T-helper 2 cell treated with Interferon-gamma antibody and Interleukin-4, amounts not matched to agents 5 μg/mL and 100 μg/mL, for 36 hours (primary cell): Measurements from ENCODE around the gene C1GALT1.
"Not testable (repeated sequence)": the region's sequence is repeated elsewhere in the genome, so short reads cannot be mapped to it uniquely, and the experiment has no call there.

Source experiments
- DNase-seq: peaks from one replicate; pipeline ENCODE4 v3.0.0; 2021; ENCODE audit warnings: low spot score
- H3K27ac Mint-ChIP-seq: one replicate; pipeline ENCODE4 v1.8.0; 2021; ENCODE audit warnings: mild to moderate bottlenecking, mixed read lengths
- H3K27me3 Mint-ChIP-seq: one replicate; pipeline ENCODE4 v1.8.0; 2021; ENCODE audit warnings: low read depth, mixed read lengths
- H3K36me3 Mint-ChIP-seq: one replicate; pipeline ENCODE4 v1.8.0; 2021; ENCODE audit warnings: low read depth, mixed read lengths
- H3K4me1 Mint-ChIP-seq: one replicate; pipeline ENCODE4 v1.8.0; 2021; ENCODE audit warnings: low read depth, mixed read lengths
- H3K4me3 Mint-ChIP-seq: one replicate; pipeline ENCODE4 v1.8.0; 2022; ENCODE audit warnings: mild to moderate bottlenecking, moderate library complexity, mixed read lengths
- H3K9me3 Mint-ChIP-seq: one replicate; pipeline ENCODE4 v1.8.0; 2021; ENCODE audit warnings: mixed read lengths

Gene C1GALT1

GRCh38 chr7:7221599-7222038 is 39.3 kb downstream of the C1GALT1 start:
- Mint-ChIP-seq H3K27me3 (no peaks in the 10 kb centered on the region), H3K4me3 (no peak overlapping the region), H3K9me3 (peaks cover 9% of the 10 kb centered on the region), H3K4me1 (peaks cover 18% of the 10 kb centered on the region), H3K36me3 (peaks cover 61% of the 10 kb centered on the region), H3K27ac (no peak overlapping the region)
- DNase-seq: no peak

- H3K4me3 Mint-ChIP-seq: no peak overlapping the region
- H3K4me1 Mint-ChIP-seq: peaks cover 14% of the 10 kb centered on the region
- no peak for DNase-seq
- H3K9me3 Mint-ChIP-seq: peaks cover 9% of the 10 kb centered on the region
- H3K27ac Mint-ChIP-seq: no peak overlapping the region
- H3K27me3 Mint-ChIP-seq: no peaks in the 10 kb centered on the region
- peaks cover 47% of the 10 kb centered on the region for H3K36me3 Mint-ChIP-seq
Observed at GRCh38 chr7:7223250-7223649, 40.9 kb downstream of the C1GALT1 start.

GRCh38 chr7:7226407-7226806 is 44.1 kb downstream of the C1GALT1 start:
- Mint-ChIP-seq H3K9me3 (peaks cover 22% of the 10 kb centered on the region), H3K27ac (no peak overlapping the region), H3K36me3 (peaks cover 58% of the 10 kb centered on the region), H3K4me1 (peaks cover 8% of the 10 kb centered on the region), H3K4me3 (no peak overlapping the region), H3K27me3 (no peaks in the 10 kb centered on the region)
- DNase-seq: no peak

GRCh38 chr7:7228472-7228871 is 46.1 kb downstream of the C1GALT1 start:
- Mint-ChIP-seq H3K4me1 (peaks cover 10% of the 10 kb centered on the region), H3K4me3 (no peak overlapping the region), H3K36me3 (peaks cover 62% of the 10 kb centered on the region), H3K27ac (no peak overlapping the region), H3K27me3 (no peaks in the 10 kb centered on the region), H3K9me3 (peaks cover 32% of the 10 kb centered on the region)
- DNase-seq: no peak

- H3K4me3 Mint-ChIP-seq: no peak overlapping the region
- H3K9me3 Mint-ChIP-seq: peaks cover 32% of the 10 kb centered on the region
- no peak overlapping the region for H3K27ac Mint-ChIP-seq
- no peaks in the 10 kb centered on the region for H3K27me3 Mint-ChIP-seq
- DNase-seq: no peak
- H3K36me3 Mint-ChIP-seq: peaks cover 57% of the 10 kb centered on the region
- H3K4me1 Mint-ChIP-seq: peaks cover 10% of the 10 kb centered on the region
Observed at GRCh38 chr7:7228967-7229366, 46.6 kb downstream of the C1GALT1 start.

- H3K27me3 Mint-ChIP-seq: no peaks in the 10 kb centered on the region
- DNase-seq: no peak
- peaks cover 54% of the 10 kb centered on the region for H3K36me3 Mint-ChIP-seq
- H3K9me3 Mint-ChIP-seq: peaks cover 23% of the 10 kb centered on the region
- no peak overlapping the region for H3K27ac Mint-ChIP-seq
- H3K4me3 Mint-ChIP-seq: no peak overlapping the region
- peaks cover 11% of the 10 kb centered on the region for H3K4me1 Mint-ChIP-seq
Observed at GRCh38 chr7:7231000-7231399, 48.7 kb downstream of the C1GALT1 start.

GRCh38 chr7:7231865-7232264 is 49.5 kb downstream of the C1GALT1 start:
- Mint-ChIP-seq H3K27me3 (no peaks in the 10 kb centered on the region), H3K36me3 (peaks cover 52% of the 10 kb centered on the region), H3K9me3 (peaks cover 23% of the 10 kb centered on the region), H3K4me1 (peaks cover 12% of the 10 kb centered on the region), H3K4me3 (no peak overlapping the region), H3K27ac (peak overlapping the region; percentile 50)
- DNase-seq: no peak

GRCh38 chr7:7235347-7235746 is 53.0 kb downstream of the C1GALT1 start:
- no peak overlapping the region for H3K27ac Mint-ChIP-seq
- DNase-seq: no peak
- peaks cover 70% of the 10 kb centered on the region for H3K36me3 Mint-ChIP-seq
- no peaks in the 10 kb centered on the region for H3K27me3 Mint-ChIP-seq
- peaks cover 19% of the 10 kb centered on the region for H3K4me1 Mint-ChIP-seq
- peaks cover 18% of the 10 kb centered on the region for H3K9me3 Mint-ChIP-seq
- H3K4me3 Mint-ChIP-seq: no peak overlapping the region

- Mint-ChIP-seq H3K4me1 (peaks cover 17% of the 10 kb centered on the region), H3K27ac (peak overlapping the region; percentile 1), H3K9me3 (peaks cover 13% of the 10 kb centered on the region), H3K27me3 (no peaks in the 10 kb centered on the region), H3K4me3 (no peak overlapping the region), H3K36me3 (peaks cover 68% of the 10 kb centered on the region)
- no peak for DNase-seq
Observed at GRCh38 chr7:7236041-7236440, 53.7 kb downstream of the C1GALT1 start.

- Mint-ChIP-seq H3K4me1 (peaks cover 9% of the 10 kb centered on the region), H3K27ac (no peak overlapping the region), H3K36me3 (peaks cover 61% of the 10 kb centered on the region)
Observed at GRCh38 chr7:7237201-7237977, 55.0 kb downstream of the C1GALT1 start.

GRCh38 chr7:7237978-7238267 is 55.6 kb downstream of the C1GALT1 start:
- Mint-ChIP-seq H3K27me3 (no peaks in the 10 kb centered on the region), H3K27ac (no peak overlapping the region), H3K4me3 (no peak overlapping the region), H3K9me3 (no peaks in the 10 kb centered on the region), H3K4me1 (peaks cover 9% of the 10 kb centered on the region), H3K36me3 (peaks cover 66% of the 10 kb centered on the region)
- DNase-seq: no peak

More at GRCh38 chr7:7237201-7237977, 55.0 kb downstream of the C1GALT1 start:
- Mint-ChIP-seq H3K9me3 (no peaks in the 10 kb centered on the region), H3K4me3 (no peak overlapping the region), H3K27me3 (no peaks in the 10 kb centered on the region)
- DNase-seq: no peak

- Mint-ChIP-seq H3K4me1 (peaks cover 9% of the 10 kb centered on the region), H3K9me3 (no peaks in the 10 kb centered on the region), H3K36me3 (peaks cover 72% of the 10 kb centered on the region), H3K4me3 (no peak overlapping the region), H3K27ac (no peak overlapping the region), H3K27me3 (no peaks in the 10 kb centered on the region)
- no peak for DNase-seq
Observed at GRCh38 chr7:7239346-7239745, 57.0 kb downstream of the C1GALT1 start.

- H3K4me1 Mint-ChIP-seq: peaks cover 9% of the 10 kb centered on the region
- no peaks in the 10 kb centered on the region for H3K9me3 Mint-ChIP-seq
- H3K4me3 Mint-ChIP-seq: no peak overlapping the region
- no peak overlapping the region for H3K27ac Mint-ChIP-seq
- DNase-seq: no peak
- no peaks in the 10 kb centered on the region for H3K27me3 Mint-ChIP-seq
- H3K36me3 Mint-ChIP-seq: peaks cover 57% of the 10 kb centered on the region
Observed at GRCh38 chr7:7242899-7243298, 60.6 kb downstream of the C1GALT1 start.

GRCh38 chr7:7245233-7245632 is 62.9 kb downstream of the C1GALT1 start:
- H3K27me3 Mint-ChIP-seq, H3K9me3 Mint-ChIP-seq, H3K4me3 Mint-ChIP-seq, H3K27ac Mint-ChIP-seq, H3K4me1 Mint-ChIP-seq, DNase-seq: not testable (repeated sequence)
- H3K36me3 Mint-ChIP-seq: peaks cover 40% of the 10 kb centered on the region

GRCh38 chr7:7246223-7246622 is 63.9 kb downstream of the C1GALT1 start:
- Mint-ChIP-seq H3K4me3 (no peak overlapping the region), H3K27me3 (no peaks in the 10 kb centered on the region), H3K27ac (no peak overlapping the region), H3K36me3 (peaks cover 35% of the 10 kb centered on the region), H3K9me3 (no peaks in the 10 kb centered on the region), H3K4me1 (peaks cover 8% of the 10 kb centered on the region)
- no peak for DNase-seq
